Activated CD4-positive, alpha-beta T cell treated with anti-CD3 and anti-CD28 coated beads, Interleukin-2, amount 50 U/mL, for 4 hours (primary cell): ENCODE results near the gene FTO.
A peak's percentile ranks its signal among the peaks of the same experiment; 100 is the strongest.

Experiments used
- DNase-seq, 2 experiments: peaks; one replicate each; pipeline ENCODE4 v3.0.0-alpha.2; 2020

Gene FTO

DNA sequence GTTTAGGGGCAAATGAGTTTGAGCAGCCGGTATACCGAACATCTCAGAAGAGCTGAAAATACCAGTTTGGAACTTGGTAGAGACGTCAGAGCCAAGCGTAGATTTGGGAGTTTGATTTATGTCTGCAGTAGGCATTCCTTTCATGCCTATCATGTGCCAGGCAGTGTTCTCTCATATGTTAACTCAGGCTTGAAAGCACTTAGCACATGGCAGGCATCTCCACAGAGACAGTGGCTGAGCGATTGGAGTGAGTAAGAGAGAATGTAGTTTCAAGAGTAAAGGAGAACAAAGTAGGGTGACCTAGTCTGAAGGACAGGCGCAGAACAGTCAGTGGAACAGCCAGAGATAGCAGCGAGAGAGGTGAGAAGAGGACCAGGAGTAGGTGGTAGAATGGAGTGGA, 207.0 kb downstream of the FTO start:
- DNase-seq, result no peak

DNA sequence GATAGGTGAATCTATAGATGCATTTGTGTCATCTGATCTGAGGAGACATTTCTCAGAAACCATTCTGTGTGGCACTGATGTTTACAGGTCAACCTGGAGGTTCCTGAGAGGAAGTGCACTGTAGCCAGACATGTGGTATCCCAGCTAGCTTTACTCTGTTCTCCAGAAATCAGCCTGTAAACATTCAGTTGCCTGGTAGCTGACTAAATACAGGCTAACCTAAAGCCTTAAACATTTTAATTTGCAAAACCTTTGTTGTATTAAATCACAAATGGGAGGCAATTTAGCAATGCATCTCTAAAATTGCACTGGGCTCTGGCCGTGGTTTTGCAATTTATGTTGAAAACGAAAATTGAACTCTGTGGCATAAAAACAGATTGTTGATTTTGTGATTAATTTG, 207.6 kb downstream of the FTO start:
- DNase-seq, result no peak

GRCh38 chr16:53912155-53912554, 208.2 kb downstream of the FTO start:
- peak; percentile 6 to 7 for DNase-seq

- DNase-seq, result no peak
Observed at GRCh38 chr16:53913099-53913870, 209.3 kb downstream of the FTO start.

DNA sequence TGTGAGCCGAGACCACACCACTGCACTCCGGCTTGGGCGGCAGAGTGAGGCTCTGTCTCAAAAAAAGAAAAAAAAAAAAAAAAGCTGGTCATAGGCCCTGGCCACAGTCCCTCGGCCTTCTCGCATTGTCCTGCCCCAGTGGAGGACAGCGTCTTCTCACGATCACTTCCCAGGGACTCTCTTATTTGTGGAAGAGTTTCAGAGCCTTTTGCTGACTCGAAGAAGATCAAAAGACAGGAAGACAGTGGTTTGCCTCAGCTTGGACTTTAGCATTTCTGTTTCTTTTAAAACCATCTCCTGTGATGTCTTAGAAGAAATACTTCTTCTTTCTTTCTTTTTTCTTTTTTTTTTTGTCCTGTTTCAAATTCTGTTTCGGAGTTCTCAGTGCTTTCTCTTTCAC, 210.0 kb downstream of the FTO start:
- DNase-seq, result no peak

DNA sequence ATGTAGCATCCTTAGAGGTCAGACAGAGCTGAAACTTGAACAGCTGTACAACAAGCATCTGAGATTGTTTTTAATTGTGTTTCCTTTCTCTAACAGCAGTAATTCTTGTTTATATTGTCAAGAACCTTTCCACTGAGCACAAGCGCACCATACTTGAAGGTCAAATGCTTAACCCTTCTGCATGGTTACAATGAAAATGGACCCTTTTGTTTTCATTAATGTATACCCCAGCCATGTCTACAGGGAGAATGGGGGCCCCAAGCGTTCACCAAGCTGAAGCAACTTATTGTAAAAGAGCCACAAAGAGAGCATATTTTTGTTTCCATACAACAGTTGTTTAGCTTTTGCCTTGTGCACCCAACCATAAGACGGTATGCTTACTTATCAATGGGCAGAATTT, 210.8 kb downstream of the FTO start:
- DNase-seq, result no peak

GRCh38 chr16:53915452-53916160, 211.7 kb downstream of the FTO start:
- no peak for DNase-seq

- no peak for DNase-seq
Observed at GRCh38 chr16:53920988-53921387, 217.0 kb downstream of the FTO start.

- DNase-seq, result no peak
Observed at GRCh38 chr16:53922067-53922806, 218.3 kb downstream of the FTO start.

DNA sequence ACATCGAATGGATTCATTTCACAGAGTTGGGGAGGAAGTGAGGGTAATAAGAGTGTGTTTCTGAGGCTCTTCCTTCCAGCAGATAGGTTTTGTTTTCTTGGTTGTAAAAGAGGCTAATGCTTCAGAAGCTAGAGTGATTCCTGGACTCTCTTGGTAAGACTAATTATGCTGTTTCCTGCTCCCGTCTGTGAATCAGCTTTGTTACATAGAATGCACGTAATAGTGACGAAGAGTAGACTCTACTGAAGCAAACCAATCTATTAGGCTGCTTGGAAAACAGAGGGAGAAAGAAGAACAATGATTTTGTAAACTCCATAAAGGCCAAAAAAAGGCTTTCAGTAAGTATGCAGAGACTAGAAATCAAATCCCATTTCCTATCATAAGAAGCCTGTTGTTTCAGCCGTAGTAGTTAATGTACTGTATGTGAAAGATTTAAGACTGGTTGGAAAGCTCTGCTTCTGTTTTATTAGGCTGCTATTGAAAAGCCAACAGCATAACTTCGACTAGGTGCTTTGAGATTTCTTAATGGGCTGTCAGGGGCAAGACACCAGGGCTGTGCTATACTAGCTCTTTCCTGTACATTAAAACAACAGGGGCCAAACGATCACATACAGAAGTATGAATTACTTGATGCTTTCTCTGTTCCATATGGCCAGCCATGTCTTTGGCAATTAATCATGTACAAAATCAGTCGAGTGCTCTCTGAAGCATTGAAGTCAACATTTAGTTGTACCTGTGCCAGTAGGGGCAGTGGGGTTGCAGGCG, 219.0 kb downstream of the FTO start:
- DNase-seq, result no peak

DNA sequence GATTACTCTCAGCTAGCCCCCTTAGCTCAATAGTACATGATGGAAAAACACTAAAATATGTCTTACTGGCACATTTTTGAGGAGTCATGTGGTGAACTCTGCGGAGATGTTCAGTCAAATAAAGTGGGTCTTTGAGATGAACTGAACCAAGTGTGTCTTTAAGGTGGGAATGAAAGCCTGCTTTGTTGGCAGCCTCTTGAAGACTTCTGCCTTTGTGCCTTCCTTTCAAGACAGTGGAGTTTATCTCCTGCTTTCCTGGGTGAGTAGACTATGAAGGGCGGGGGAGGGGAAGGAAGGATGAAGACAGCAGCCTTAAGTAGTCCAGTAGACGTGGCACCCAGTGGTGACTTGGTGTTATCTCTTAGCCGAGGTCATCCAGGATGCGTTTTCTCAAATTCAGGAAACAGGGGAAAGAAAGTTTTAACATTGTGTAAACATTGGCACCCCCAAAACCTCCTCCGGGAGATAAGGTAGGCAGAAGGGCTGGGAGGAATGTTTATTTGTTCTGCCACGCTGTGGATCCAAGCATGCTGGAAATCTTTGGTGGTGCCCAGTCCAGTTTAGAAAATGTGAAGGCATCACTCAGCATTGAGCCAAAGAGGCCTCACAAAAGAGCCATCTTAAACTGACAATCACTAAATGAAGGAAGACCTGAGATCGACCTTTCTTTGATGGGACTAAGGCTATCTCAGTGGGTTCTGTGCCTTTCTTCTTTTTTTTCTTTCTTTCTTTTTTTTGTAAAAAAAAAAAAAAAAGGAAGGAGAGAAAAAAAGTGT, 220.6 kb downstream of the FTO start:
- DNase-seq, result no peak

DNA sequence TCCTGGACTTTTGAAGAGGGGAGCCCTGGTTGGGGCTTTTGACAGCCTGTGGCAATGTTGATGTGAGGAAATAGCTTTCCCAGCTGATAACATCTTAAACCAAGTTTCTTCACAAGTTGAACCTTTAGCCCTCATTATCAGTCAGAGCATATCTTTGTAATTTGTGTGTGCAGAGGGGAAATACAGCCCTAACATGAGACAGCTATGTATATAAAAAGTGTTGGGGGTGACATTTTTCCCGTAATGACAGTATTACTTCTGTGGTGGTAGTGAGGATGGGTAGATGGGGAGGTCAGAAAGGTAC, 221.1 kb downstream of the FTO start:
- no peak for DNase-seq

DNA sequence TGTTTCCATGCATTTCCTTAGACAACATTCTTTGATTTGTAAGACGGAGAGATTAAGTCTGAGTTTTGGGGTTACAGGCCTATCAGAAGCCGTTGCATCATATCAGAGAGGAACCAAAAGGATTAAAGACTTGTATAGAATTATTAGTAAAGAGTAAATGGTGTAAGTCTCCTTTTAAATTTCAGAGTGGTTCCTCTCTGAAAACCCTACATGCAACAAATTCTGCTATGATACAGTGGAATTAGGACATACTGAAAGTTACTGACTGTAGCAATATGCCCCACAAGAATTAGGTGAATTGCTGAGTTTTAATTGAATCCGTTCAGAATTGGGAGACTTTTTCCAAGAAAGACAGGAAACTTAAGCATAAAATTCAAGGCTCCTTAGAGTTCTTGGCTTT, 221.6 kb downstream of the FTO start:
- DNase-seq, result no peak

DNA sequence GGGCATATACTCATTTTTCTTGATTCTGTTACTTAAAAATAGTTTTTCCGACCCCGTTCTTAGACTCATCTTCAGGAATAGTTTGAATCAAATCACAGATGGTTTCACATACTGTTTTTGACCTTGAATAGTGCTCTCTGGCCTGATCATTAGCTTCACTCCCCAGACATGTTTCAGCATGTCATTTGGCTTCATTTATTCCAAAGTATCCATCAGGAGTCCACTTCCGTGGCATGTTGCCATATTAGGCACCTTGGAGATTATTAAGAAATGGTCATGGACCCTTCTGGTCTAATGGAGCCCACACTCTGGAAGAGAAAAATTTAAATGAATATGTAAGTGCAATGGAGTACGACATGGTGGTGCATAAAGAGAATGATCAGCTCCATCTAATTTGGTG, 222.3 kb downstream of the FTO start:
- no peak for DNase-seq

DNA sequence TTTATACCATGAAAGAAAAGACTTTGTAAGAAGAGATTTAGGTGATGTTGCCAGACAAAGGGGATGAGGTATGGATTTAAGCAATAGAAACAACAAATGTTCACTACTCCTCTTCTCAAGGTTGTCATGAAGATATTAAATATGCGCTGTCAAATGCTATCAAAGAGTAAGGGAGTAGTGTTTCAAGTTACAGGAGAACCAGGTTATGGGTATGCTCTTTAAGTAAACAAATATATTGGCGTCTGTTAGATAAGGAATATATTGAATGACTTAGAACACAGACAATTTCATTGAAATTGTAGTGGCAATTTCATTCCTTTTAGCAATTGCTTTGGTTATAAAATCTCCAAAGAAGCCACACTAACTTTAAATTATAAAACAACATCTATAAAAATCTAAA, 229.0 kb downstream of the FTO start:
- DNase-seq, result no peak

DNA sequence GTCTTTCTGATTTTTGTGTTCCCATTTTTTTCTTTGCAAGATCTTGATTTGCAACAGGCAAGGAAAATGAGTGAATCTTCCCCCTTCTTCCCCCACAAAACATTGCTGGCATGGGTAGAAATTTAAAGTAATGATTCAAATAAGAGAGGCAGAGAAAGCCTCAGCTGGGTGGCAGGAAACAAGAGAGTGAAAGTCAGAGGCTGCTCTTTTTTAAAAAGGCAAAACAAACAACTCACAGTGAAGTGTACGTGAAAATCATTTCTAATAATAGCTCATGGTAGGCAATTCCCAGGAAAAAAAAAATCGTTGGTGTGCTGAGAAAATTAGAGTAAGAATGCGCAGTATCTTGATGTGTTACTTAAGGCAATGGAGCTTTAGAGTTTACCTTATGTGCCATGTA, 229.5 kb downstream of the FTO start:
- no peak for DNase-seq

DNA sequence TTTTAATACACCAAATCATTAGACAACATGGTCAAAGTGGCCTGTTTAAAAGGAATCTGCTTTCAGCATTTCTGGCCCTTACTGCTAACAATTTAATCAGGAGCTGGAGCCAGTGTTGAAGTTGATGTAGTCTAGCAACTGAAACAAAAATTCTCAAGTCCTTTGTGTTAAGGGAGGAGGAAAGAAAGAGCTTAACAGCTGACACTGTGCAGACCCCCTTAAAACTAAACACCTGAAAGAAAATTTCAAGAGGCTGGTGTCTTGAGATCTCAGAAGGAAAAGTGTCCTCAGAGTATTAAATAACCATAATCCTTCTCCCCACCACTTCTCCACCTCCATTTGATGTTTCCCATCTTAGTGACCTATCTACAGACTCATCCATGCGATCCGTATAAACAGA, 232.1 kb downstream of the FTO start:
- no peak for DNase-seq

- no peak for DNase-seq
Observed at GRCh38 chr16:53936529-53936928, 232.6 kb downstream of the FTO start.

DNA sequence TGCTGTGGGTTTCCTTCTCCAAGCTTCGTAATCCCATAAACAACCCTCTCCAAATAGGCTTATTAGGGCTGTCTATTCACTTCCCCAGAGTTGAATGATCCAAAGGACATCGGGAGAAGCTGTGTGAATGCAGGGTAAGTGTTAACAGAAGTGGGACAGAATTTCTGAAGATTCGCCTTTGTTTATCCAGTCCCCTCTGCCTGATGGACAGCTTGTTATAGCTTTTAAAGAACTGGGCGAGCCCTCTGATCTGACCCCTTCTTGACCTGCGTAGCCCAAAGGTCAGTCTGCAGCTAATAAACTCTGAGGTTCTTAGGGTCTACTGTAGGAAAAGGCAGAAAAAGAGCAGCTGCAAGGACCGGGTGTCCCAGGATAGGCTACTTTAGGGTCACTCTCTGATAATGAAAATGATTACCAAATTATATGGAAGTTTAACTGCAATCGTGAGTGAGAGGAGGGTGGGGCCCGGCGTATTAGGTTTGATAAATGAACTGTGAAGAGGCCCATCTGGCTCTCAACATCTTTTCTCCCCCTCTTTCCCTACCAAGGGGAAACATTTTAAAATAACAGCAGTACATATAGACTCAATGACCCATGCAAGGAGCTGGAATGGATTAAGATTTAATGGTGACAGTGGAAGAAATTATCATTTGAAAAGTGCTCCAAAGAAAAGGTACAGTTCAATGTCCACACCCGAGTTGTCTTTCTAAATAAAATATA, 233.4 kb downstream of the FTO start:
- DNase-seq, result no peak

GRCh38 chr16:53944025-53944424, 240.1 kb downstream of the FTO start:
- DNase-seq, result no peak

DNA sequence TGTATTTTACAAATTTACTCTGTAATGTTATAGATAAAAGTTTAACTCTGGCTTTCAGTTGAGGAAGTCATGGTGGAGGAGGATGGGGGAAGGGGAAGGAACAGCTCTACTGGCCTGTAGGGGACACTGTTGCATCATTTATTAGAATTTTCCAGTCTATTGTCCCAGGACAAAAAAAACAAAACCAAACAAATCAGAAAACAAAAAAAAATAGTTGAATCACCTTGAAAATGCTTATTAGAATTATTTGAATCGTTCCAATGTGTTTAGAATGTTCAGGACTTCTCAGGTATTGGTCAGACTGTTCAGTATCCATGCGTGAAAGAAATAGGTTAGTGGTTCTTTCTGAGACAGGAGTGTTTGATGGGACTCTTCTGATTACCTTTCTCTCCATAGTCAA, 242.0 kb downstream of the FTO start:
- no peak for DNase-seq
